ENCODE data around the gene TCF12.

Gene TCF12

DNA sequence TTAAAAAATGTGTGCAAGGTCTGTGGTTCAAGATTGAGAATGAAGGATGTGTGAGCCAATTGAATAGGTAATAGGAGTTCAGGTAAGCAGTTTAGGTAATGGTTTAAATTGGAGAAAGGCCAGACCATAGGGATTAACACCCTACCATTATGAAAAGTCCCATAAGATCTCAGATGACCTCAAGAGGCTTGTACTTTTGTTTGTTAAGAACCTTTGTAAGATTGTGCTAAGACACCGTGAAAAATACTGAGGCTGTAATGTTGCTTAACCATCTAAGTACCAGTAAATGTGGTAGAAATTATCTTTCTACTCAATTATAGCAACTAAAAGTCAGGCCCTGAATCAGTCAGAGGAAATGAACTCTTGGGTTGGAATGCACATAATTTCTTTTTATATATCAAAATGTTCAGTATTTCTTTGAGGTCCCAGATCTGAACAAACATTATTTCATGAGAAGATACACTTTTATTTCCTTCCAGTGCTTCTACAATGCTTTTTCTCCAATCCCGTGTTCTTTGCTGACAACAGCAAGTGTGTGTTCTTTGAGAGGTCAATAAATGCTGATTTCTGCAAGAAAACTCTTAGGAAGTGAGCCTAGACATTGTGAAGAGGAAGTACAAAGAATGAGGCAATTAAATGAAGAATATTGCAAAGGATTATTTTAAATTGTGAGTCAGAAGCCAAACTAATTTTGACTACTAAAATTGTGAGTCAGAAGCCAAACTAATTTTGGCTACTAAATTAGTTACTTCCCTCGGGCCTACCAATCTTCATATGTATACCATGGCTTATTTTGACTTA is 66.4 kb downstream of the TCF12 start:
- DNase-seq: no peak
- Histone ChIP-seq H3K36me3 (no peaks in the 10 kb centered on the region), H3K27me3 (no peaks in the 10 kb centered on the region), H3K4me1 (peaks cover 0 to 70% (median 15%) of the 10 kb centered on the region in 4 donors), H3K27ac (no peak overlapping the region), H3K9me3 (no peaks in the 10 kb centered on the region), H3K4me3 (no peak overlapping the region)
- intact Hi-C loops (cut with DNase I; ENCODE audit: low total_unique reads): no loop called here
- TF ChIP-seq, protein P1, sequence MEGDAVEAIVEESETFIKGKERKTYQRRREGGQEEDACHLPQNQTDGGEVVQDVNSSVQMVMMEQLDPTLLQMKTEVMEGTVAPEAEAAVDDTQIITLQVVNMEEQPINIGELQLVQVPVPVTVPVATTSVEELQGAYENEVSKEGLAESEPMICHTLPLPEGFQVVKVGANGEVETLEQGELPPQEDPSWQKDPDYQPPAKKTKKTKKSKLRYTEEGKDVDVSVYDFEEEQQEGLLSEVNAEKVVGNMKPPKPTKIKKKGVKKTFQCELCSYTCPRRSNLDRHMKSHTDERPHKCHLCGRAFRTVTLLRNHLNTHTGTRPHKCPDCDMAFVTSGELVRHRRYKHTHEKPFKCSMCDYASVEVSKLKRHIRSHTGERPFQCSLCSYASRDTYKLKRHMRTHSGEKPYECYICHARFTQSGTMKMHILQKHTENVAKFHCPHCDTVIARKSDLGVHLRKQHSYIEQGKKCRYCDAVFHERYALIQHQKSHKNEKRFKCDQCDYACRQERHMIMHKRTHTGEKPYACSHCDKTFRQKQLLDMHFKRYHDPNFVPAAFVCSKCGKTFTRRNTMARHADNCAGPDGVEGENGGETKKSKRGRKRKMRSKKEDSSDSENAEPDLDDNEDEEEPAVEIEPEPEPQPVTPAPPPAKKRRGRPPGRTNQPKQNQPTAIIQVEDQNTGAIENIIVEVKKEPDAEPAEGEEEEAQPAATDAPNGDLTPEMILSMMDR (IDR thresholded peaks at IDR 0.05): no peak

DNA sequence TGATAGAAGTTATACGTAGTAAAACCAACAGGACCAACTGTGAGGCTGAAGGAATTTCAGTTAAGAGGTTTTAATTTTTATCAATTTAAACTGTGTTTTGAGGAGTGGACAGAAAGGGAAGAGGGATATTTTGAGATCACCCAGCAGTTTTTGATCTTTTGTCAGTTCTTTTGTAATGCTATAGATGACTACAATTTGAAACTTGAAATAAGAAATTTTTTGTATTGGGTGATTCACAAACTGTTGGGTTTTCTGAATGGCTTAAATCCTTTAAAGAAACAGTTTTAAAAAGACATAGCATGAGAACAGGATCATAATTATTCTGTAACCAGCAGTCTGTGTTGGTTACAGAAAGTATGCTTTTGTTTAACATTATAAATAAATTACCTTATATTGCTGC is 67.4 kb downstream of the TCF12 start:
- intact Hi-C loops (cut with DNase I; ENCODE audit: low total_unique reads): no loop called here
- DNase-seq: no peak

DNA sequence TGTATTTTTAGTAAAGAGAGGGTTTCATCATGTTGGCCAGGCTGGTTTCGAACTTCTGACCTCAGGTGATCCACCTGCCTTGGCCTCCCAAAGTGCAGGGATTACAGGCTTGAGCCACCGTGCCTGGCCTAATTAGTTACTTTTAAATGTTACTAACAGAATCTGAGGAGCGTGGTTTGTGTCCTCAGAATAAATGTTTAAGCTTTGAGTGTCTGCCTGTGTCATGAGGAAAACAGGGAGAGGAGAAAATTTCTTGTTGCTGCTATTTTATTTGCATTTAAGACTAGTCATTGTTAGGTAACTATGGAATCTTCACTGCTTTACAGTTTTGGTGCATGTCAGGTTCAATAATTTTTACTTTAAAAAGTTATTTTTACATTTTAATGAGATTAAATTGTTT is 68.8 kb downstream of the TCF12 start:
- TF ChIP-seq, protein P1 (IDR thresholded peaks at IDR 0.05): no peak
- intact Hi-C loops (cut with DNase I; ENCODE audit: low total_unique reads): no loop called here
- Histone ChIP-seq H3K36me3 (no peaks in the 10 kb centered on the region), H3K4me3 (no peak overlapping the region), H3K9me3 (no peaks in the 10 kb centered on the region), H3K27me3 (no peaks in the 10 kb centered on the region), H3K27ac (no peak overlapping the region), H3K4me1 (peaks cover 0 to 61% (median 13%) of the 10 kb centered on the region in 4 donors)
- no peak for DNase-seq

More for the DNA sequence above, 67.4 kb downstream of the TCF12 start:
- Histone ChIP-seq H3K4me1 (peaks cover 0 to 61% (median 14%) of the 10 kb centered on the region in 4 donors), H3K27me3 (no peaks in the 10 kb centered on the region), H3K36me3 (no peaks in the 10 kb centered on the region), H3K27ac (no peak overlapping the region), H3K9me3 (no peaks in the 10 kb centered on the region), H3K4me3 (no peak overlapping the region)
- TF ChIP-seq, protein P1 (IDR thresholded peaks at IDR 0.05): no peak

DNA sequence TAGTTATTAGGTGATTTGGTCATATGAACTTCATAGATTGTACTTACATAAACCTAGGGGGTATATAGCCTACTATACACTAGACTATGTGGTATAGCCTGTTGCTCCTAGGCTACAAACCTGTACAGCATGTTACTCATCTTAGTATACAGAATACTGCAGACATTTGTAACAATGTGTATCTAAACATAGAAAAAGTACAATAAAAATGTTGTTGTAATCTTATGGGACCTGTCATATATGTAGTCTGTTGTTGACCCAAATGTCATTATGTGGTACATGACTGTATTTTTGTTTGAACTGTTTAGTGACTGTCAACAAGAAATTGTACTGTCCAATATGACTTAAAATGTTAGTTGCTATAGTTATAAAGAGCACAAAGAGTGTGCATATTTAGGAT is 69.8 kb downstream of the TCF12 start:
- Histone ChIP-seq H3K4me3 (no peak overlapping the region), H3K27me3 (no peaks in the 10 kb centered on the region), H3K27ac (no peak overlapping the region), H3K4me1 (peaks cover 0 to 54% (median 13%) of the 10 kb centered on the region in 4 donors), H3K36me3 (no peaks in the 10 kb centered on the region), H3K9me3 (no peaks in the 10 kb centered on the region)
- intact Hi-C loops (cut with DNase I; ENCODE audit: low total_unique reads): no loop called here
- TF ChIP-seq, protein P1 (IDR thresholded peaks at IDR 0.05): no peak
- DNase-seq: no peak

DNA sequence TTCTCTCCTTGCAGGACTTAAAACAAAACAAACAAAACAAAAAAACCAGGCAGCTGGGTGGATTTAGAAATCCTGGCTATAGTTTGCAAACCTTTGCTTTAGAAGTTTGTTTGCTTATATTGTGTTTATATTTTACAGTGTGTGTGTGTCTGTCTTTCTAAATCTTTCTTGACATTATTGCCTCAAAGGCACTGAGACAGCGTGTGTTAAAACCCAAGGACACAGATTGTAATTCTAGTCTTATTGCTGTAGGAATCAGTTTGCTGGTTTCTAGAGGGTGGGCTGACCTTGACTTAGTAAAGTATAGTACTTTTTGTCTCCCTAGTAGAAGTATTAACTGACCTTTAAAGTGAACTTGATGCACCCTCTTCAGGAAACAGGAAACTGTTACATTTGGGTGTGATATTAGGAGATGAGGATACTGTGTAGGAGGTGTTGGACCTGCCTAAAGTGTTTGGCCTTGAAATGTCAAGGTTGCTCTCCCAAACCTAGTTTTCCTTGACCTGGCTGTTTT is 71.0 kb downstream of the TCF12 start:
- no peak overlapping the region for H3K27ac ChIP-seq
- intact Hi-C loops (cut with DNase I; ENCODE audit: low total_unique reads): no loop called here
- TF ChIP-seq, protein P1 (IDR thresholded peaks at IDR 0.05): no peak
- no peaks in the 10 kb centered on the region for H3K36me3 ChIP-seq
- H3K27me3 ChIP-seq: no peaks in the 10 kb centered on the region
- H3K9me3 ChIP-seq: no peaks in the 10 kb centered on the region
- H3K4me3 ChIP-seq: no peak overlapping the region
- peaks cover 0 to 47% (median 13%) of the 10 kb centered on the region in 4 donors for H3K4me1 ChIP-seq
- no peak for DNase-seq
